GM18507 (cell line): ENCODE data around the gene PTPRN2.

Experiments
- DNase-seq: peaks from one replicate; pipeline ENCODE4 v3.0.0; 2011; ENCODE audit warnings: low read depth; ENCODE audit not compliant: insufficient read length; ENCODE audit errors: extremely low spot score
- FAIRE-seq: peaks from 2 replicates; lab custom pipeline; 2011; peaks lifted over from hg19 to GRCh38; lab: Jason Lieb, UNC

PTPRN2 gene

DNA sequence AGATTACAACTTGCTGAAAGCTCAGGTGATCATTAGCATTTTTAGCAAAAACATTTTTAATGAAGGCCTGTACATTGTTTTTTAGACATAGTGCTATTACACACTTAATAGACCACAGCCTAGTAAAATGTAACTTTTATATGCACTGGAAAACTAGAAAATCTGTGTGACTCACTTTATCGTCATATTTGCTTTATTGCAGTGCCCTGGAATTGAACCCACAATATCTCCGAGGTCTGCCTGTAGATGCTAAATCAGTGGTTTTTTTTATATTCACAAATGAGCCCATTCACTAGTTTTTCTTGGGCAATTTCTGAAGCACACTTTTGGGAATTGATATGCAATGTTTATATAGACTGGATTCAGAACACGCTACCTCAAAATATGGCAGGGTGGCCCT is 105.1 kb downstream of the PTPRN2 start:
- DNase-seq (no peak), FAIRE-seq (no peak)

DNA sequence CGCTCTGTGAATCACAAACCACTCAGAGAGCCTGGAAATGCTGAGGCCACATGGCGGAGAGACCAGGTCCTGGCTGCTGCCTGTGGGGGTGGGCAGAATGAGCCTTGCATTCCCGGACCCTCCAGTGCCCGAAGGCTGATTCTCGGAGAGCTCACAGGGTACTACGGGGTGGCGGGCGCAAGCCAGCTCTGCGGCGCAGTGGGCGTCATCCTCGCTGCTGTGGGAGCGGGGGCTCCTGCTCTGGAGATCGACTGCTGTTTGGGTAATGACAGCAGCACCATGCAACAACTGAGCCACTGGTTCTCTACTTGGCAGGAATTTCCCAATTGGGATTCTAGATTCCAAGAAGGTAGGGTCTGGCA is 108.0 kb downstream of the PTPRN2 start:
- FAIRE-seq (no peak), DNase-seq (no peak)

DNA sequence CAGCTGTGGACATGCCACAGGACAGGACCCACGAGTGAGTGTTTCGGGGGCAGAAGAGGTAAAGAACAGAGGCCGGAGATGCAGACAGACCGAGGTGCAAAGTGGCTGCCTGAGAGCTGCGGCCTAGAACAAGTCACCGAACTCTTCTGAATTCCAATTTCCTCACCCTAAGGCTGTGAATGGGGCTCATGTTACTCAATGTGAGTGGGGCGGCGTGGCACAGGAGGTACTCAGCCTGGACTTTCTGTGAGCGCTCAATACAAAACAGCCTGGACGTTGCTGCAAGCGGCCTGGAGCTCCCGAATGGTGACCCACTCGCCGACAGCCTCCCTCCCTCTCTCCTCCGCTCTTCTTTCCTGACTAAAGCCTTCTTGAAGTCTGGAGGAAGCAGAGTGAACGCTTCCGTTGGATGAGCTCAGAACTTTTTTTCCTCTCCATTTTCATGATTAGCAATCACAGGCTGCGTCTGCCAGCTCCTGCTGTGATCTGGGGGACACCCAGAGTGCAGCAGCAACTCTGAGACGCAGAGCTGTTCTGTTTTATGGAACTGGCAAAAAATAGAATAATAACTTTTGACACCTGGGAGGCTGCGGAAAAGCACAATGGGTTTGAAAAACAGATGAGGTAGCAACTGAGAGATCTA is 108.5 kb downstream of the PTPRN2 start:
- no peak for FAIRE-seq
- DNase-seq, result no peak

DNA sequence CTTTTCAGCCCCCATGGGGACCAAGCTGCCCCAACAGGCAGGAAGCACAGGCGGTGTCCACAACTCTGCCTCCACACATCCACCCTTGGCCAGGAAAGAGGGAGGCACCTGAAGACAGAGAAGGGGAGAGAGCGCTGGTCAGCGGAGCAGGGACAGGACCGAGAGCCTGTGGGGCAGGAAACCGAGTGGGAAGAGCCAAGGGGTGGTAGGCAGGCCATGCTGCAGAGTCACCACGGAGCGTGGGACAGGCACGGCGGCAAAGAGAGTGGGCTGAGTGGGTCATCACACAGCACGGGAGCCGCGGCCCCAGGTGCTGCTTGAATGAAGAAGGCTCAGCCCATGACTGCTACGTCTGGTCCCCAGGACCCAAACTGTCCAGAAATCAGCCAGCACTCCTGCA is 109.8 kb downstream of the PTPRN2 start:
- no peak for FAIRE-seq
- no peak for DNase-seq

DNA sequence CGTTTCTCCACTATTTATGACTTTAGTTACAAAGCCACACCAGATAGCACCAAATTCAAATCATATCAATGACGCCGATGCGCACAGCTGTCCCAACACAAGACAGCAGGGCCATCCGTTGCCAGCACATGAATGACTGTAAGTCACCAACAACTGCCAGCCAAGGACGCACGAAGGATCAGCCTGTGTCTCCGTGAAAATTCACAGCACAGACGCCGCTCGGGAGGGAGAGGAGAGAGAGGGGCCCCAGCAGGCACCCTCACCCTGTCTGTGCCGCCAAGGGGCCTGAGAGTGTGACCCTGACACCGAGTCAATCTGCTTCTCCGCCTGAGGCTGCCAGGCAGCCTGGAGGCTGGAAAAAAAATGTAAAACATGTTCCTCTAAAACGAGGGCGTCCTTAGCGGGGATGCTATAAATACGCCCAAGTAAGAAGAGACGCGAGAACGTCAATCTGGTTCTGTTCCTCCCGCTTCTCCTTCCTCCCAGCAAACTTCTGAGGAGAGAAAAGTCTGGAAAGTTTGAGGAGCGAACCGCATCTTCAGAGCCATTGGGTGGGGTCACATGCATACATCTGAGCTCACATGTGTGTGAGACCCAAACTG is 111.2 kb downstream of the PTPRN2 start:
- no peak for FAIRE-seq
- no peak for DNase-seq

DNA sequence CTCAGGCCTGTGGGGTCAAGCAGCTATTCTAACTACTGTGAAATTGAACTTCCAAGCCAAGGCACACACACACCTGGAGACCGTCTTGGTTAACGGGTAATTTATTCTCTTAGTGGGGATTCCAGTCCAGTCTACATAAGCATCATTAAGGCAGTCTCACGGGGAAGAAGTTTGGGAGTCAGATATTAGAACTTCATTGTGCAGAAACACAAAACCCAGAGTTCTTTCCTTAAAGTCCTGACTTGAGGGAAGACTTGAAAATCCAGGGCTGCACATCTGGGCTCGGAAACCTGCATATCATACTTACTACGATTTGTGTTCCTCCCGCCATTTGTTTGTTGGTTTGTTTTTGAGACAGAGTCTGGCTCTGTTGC is 112.0 kb downstream of the PTPRN2 start:
- no peak for FAIRE-seq
- no peak for DNase-seq

DNA sequence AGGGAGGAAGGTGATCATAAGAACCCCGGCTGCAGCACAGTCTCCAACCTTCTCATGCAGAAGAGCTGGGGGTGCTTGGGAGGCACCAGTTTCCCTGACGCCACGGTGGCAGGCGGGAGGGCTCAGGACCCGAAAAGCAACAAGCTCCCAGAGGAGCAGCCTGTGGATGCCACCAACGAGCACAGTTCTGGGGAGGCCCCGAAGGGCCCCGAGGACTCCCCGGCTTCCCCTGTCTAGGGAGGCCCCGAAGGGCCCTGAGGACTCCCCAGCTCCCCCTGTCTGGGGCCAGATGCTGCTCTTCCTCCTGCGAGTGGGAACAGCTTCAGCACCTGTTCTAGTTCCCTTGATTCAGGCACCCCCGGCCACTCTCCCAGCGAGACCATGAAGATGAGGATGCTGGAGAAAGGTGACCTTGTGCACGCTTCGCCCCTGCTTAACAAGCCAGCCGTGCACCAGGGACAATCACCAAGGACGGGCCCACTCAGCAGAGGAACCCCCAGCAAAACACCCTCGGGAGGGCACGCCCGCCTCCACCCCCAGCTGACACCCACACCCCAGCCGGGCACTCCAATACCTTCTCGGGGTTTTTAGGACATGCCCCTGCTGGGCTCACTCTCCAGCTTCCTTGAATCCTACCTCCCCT is 112.5 kb downstream of the PTPRN2 start:
- DNase-seq, result no peak

DNA sequence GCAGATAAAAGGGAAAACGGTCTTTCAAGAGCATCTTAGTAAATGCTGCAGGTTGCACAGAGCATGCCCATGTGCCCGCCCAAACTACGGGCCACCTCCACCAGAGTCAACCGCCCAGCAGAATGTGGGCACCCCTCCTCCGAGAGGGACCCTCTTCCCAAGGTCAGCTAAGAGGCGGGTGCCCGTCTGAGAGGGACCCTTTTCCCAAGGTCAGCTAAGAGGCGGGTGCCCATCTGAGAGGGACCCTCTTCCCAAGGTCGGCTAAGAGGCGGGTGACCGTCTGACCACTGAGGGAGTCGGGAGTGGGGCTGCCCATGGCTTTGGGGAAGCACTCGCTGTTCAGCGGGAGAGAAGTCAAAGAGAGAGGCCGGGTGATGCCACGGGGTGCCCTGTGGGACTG is 113.1 kb downstream of the PTPRN2 start:
- DNase-seq (no peak), FAIRE-seq (no peak)

More for the DNA sequence above, 112.5 kb downstream of the PTPRN2 start:
- no peak for FAIRE-seq

DNA sequence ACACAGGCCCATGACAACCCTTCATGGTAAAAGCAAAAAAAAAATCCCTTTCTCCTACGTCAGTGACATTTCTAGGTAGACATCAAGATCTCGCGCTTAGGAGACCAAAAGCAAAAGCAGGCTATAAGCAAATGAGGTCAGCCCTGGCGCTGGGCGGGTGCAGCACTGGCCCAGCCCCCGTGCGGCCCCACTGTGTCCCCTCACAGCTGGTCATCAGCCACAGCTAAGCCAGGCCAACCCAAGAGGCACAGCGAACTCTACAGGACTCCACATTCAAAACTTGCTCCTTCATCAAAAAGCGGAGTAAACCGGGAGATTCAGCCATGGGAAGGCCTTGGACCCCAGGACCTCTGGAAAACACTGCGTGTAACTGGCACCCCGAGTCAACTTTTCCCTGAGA is 113.7 kb downstream of the PTPRN2 start:
- DNase-seq, result no peak
- no peak for FAIRE-seq

DNA sequence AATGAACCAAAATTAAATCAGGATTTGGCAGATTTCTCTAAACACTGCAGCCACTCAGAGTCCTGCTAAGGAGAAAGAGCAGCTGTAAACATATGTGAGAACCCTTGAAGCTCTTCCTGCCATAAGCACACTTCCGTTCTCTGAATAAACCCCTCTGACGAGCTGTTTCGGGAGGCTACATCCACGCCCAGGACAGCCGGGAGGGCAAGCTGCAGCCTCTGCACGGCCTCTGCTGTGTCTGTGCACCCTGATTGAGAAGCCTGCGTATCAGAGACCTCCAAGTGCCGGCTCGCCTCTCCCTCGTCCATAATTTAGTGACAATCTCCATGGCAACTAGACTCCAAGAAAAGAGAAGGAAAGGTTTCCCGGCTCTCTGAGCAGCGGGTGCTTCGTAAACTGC is 114.4 kb downstream of the PTPRN2 start:
- no peak for FAIRE-seq
- no peak for DNase-seq

DNA sequence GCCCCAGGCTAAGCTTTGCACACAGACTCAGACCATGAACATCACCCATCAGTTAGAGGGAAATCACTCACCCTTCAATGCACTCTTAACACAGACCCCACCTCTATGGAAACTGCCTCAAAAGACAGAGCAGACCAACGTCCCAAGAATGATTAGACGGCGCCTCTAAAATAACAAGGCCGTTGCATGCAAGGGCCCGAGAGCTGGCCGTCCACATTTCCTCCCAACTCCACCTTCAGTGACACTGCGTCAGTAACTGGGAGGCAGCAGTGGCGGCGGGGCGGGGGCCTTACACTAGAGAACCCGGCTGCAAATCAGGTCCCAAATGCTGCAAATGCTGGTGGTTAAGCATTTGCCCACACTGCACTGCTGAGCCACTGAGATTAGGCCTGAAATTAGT is 115.0 kb downstream of the PTPRN2 start:
- no peak for DNase-seq

DNA sequence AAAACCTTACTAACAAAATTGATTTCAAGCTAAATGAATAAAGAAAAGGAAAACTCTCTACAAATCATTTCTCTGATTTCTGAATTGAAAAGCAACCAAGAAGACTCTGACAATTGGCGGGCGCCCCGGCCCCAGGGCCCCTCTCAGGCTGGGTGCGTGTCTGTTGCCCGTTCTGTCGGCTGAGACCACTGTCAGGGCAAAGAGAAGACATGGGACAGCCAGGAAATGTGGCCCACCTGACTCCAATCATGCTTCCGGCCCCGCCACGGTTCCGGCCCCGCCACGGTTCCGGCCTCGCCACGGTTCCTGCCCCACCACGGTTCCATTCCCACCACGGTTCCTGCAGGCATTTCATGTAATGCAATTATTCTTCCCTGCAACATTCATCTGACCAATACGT is 115.9 kb downstream of the PTPRN2 start:
- no peak for FAIRE-seq

More for the DNA sequence above, 115.0 kb downstream of the PTPRN2 start:
- FAIRE-seq, result no peak

DNA sequence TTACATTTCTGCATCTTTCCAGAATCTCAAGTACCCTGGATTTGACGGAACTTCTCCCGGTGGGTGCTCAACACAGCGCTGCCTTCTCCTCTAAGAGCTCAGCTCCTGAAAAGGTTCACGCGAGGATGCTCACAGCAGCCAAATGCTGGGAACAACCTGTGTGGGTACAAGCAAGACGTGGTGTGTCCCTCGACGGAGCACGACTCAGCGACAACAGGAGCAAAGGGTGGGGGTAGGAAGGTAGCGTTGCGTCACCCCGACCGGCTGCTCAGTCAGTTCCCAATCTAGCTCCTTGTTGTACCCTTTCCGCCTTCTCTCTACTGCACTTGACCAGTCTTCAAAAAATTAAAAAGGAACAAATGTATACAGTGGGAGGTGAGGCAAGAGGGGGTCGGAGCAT is 117.3 kb downstream of the PTPRN2 start:
- no peak for FAIRE-seq

More for the DNA sequence above, 115.9 kb downstream of the PTPRN2 start:
- no peak for DNase-seq

DNA sequence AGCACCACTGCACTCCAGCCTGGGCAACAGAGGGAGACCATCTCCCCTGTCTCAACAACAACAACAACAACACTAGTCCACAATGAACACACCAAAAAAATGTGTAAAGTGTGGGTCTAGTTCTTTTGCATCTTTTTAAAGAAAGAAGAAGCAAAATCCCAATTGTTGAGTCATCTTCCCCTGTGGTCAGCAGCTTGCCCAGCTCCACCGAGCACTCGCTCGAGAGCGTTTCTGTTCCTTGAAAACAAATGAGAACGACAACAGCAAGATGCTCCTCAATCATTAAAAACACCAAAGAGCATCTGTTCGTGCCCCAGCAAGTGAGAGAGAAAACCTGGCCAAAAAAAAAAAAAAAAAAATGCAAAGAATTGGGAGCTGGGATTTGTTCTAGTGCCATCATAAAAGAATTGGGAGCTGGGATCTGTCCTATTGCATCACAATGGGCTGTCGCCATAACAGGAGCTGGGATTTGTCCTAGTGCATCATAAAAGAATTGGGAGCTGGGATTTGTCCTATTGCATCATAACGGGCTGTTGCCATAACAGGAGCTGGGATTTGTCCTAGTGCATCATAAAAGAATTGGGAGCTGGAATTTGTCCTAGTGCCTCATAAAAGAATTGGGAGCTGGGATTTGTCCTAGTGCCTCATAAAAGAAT is 118.1 kb downstream of the PTPRN2 start:
- no peak for FAIRE-seq
- no peak for DNase-seq

More for the DNA sequence above, 117.3 kb downstream of the PTPRN2 start:
- DNase-seq, result no peak

DNA sequence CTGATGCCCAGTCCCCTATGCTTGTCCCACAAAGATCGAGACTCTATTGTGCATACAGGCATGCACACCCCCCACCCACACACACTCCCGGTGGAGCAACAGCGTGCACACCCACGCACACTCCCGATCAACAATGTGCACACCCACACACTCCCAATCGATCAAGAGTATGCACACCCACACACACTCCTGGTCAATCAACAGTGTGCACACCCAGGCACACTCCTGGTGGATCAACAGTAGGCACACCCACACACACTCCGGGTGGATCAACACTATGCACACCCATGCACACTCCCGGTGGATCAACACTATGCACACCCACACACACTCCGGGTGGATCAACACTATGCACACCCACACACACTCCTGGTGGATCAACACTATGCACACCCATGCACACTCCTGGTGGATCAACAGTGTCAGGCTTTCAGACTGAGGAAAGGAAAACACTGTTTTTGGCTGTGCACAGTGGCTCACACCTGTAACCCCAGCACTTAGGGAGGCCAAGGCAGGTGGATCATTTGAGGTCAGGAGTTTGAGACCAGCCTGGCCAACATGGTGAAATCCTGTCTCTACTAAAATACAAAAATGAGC is 118.8 kb downstream of the PTPRN2 start:
- no peak for FAIRE-seq
- DNase-seq, result no peak

DNA sequence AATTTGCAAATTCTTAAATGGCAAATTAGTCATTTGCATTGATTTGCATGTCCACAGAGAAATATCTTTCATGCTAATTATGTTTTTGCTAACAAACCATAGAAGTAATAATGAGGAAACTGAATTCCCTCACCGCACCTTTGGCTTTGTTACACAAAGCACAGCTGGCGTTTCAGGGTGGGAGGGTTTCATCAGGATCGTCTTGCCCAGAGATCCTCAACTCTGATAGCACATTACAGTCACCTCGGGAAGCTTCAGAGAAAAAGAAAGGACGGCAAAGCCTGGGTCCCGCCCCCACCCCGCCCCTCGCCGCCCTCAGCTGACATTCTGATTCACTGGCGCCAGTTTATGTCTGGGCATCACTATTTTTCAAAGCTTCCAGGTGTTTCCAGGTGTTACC is 119.4 kb downstream of the PTPRN2 start:
- FAIRE-seq (no peak), DNase-seq (no peak)

DNA sequence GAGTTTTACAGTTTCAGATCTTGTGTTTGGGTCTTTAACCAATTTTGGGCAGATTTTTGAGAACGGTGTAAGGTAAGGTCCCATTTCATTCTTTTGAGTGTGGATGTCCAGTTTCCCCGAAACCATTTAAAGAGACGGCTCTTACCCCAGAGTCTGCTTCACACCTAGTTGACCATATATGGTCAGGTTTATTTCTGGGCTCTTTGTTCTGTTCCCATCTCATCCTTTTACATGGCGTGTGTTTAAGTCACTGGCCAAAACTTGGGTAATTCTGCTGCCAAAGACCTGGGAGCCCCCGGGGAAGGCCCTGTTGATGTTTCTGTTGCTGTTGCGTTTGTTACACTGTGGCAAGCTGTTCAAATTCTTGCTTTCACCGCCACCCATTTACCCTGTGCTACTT is 120.1 kb downstream of the PTPRN2 start:
- DNase-seq, result no peak
- FAIRE-seq, result no peak

DNA sequence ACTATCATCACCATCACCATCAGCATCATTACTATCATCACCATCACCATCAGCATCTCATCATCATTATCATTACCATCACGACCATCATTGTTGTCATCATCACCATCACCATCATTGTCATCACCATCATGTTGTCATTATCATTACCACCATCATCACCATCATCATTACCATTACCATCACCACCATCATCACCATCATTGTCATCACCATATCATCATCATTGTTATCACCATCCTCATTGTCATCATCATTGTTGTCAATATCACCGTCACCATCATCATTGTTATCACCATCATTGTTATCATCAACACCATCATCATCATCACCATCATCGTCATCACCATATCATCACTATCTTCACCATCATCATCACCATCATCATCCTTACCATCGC is 124.3 kb downstream of the PTPRN2 start:
- DNase-seq (no peak), FAIRE-seq (no peak)

DNA sequence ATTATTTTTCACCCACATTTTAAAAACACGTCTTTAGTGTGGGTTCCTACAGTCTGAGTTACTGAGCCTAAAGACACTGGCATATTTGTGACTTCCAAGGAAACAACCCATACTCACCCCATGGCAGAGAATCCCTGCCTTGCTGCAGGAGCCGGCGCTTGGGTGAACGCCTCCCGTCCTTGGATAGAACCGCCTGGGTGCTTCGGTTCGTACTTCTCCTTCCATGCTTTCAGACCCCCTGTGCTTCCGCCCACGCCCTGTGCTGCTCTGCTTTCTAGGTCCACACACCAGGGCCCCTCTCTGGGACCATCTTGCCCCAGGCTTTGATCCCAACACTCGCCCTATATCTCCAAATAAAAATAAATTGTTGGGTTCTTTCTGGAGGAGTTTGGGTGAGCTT is 125.8 kb downstream of the PTPRN2 start:
- no peak for DNase-seq
- FAIRE-seq, result no peak

DNA sequence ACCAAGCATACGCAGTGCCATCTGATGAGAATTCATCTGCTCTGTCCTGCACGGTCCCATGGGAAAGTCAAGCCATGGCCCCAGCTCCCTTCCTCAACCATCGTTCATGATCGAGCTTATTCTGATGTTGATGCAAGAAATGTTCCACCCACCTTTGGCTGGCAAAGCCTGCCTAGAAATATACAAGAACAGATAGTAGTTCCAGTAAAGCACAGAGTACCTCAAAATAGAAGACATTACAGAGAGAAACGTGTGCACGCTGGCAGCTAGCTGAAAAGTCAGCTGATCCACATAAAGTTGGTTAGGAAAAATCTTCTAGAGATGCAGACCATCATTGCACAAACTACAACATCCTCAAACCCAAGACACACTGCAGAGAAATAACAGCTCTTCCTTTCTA is 127.0 kb downstream of the PTPRN2 start:
- FAIRE-seq (no peak), DNase-seq (no peak)
